NCI-H146 treated with DMSO at 0.1 percent for 48 hours (cell line): Measurements from ENCODE around the gene SPON2.

ENCODE experiments used
- DNase-seq: peaks from one replicate; lab custom pipeline; 2025; ENCODE audit not compliant: unreplicated experiment; lab: John Stamatoyannopoulos, UW

The SPON2 gene

GRCh38 chr4:1208970-1209704, 36.8 kb upstream of the SPON2 start:
- no peak for DNase-seq

DNA sequence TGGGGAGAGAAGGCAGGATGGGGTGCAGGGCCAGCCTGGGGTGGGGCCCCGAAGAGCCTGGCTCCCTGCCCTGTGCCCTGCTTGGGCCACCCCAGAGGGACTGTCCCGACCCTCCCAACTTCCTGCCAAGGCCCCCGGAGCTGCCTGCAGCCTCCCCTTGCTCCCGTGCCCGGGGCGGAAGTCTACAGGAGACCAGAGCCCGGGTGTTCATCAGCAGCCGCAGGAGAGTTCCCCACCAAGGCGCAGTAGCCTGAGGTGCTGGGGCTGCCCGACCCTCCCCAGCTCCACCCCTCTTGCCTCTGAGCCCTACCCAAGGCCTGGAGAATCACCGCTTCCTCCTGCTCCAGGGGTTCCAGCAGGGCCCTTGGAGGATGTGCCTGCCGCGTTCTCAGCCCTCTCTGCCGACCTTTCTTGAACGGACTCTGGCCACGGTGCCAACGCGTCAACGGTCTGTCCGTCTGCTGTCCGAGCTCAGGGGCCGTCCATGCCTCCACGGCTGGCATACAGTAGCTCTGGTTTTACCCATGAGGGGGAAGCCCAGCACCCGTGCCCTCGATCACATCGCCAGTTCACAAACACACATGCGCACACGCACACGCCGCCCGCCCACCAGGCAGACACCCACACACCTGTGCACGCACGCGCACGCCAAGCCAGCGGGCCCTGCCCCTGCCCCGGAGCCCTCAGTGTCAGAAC, 36.0 kb upstream of the SPON2 start:
- no peak for DNase-seq

- no peak for DNase-seq
Measured at GRCh38 chr4:1207603-1208265, 35.4 kb upstream of the SPON2 start.

DNA sequence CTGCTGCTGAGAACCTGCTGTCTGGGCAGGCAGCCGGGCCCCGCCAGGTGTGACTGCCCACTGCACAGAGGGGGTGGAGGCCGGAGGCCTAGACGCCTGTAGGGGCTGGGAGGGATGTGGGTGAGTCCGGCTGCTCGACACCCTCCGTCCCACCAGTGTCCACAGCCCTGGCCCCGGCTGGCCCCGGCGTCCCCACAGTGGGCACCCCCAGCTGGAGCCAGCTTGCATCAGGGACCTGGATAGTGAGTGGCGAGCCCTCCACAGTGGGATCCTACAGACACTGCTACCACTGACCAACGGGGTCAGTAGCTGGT, 34.7 kb upstream of the SPON2 start:
- no peak for DNase-seq

DNA sequence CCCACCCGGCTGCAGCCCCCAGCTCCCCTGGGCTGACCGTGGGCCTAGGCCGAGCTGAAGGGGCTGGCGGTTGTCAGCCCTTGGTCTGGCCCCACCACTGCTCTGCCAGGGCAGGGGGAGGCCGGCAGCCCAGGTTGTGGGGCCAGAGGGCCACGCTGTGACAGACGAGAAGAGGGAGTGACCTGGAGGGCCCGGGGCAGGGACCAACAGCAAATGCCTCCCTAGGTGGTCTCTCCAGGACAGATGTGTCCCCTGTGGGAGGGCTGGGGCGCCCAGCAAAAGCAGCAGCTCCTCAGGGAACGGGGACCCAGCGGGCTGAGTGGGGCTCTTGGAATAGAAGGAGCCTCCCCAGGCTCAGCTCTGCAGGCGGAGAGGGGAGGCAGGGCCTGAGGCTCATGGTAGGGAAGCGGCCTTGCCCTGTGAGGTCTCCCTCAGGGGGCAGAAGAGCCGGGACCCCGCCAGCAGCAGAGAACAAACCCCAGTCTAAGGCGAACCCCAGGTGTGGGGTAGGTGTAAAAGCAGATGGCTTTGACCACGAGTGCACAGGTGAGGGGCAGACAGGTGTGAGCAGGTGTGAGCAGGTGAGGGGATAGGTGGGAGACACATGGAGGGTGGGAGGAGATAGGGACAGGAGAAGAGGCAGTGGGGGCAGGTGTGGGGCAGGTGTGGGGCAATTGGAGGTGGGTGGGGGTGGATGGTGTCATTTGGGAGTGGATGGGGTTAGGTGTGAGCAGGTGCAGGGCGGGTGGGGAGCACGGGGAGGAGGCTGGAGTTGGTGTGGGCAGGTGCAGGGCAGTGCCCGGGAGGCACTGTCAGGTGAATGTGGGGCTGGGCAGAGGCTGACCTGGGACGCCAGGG, 34.1 kb upstream of the SPON2 start:
- DNase-seq = no peak

DNA sequence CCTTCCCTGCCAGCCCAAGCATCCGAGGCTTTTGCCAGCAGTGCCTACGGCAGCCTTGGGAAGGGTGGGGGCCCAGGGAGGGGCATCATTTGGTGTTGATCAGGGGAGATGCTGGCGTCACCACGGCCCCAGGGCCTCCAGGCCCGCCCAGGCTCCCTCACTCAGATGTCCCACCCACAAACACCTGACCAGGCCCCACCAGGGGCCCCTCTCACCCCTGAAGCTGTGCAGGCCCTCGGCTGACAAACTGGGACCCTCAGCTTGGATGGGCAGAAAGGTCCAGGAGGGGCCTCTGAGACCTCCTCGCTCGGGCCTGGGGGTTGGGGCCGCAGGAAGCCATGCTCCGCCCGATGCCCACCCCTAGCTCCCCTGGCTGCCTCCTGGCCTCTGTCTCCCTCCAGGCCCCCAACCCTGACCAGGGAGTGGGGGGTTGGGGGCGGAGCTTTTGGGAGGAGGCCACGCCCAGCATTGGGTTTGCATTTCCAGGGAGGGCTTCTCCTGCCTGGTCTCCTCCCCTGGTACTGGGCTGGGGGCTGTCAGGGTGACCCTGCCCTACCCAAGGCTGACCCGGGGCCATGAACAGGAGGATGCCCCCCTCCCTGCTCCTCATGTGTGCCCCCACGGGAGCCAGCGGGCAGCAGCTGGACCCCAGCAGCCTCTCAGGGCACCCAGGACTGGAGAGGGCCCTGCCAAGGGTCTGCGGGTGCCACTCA, 33.4 kb upstream of the SPON2 start:
- no peak for DNase-seq

DNA sequence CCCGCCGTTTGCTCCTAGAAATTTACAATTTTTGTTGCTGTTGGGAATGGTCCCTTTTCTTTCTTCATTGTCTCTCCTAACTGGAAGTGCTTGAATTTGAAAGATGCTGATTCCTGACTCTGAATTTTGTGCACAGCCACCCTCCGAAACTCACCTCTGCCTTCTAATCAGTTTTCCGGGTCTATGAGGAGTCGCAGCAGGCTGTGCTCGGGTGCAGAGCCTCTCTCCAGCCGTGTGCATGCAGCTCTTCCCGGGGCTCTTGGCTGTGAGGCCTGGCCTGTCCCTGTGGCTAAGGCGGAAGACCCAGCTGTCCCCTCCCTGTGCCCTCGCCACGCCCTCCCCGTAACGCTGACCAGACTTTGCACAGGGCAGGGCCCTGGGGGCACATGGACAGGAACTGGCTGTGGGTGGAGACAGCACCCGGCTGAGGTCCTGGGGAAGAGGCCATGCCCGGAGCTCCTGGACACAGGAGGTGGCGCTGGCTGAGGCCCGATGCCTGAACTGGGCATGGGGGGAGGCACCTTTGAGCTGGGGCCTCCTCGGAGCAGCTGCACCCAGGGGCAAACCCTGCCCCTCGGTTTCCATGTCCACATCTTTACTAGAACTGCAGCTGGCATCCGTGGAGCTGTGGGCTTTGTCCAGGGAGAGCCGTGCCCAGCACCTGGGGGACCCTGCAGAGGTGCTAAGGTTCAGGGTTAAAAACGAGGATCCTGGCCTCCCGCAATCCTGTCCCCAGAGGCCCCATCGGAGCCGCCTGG, 32.6 kb upstream of the SPON2 start:
- no peak for DNase-seq

DNA sequence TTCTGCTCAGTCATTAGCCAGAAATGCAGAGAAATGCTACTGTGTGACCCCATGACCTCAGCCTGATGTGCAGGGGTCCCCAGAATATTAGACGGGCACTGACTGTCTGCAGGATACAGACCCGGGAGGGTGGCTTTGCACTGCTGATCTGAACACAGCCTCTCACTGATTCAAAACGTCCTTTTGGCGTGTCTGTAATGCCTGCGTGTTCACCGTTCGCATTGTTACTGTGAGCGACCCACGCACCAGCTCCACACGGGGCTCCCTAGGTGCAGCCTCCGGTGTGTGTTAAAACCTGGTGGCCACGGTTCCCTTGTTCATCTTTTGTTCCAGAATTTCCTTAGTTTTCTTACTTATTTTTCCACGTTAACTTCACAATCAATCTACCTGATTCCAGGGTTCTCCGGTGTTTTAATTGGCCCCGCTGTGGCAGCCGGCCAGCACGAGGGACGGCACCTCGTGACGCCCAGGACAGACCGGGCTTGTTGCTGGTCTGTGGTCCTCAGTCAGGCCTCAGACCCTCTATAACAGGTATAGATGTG, 32.0 kb upstream of the SPON2 start:
- DNase-seq = no peak

DNA sequence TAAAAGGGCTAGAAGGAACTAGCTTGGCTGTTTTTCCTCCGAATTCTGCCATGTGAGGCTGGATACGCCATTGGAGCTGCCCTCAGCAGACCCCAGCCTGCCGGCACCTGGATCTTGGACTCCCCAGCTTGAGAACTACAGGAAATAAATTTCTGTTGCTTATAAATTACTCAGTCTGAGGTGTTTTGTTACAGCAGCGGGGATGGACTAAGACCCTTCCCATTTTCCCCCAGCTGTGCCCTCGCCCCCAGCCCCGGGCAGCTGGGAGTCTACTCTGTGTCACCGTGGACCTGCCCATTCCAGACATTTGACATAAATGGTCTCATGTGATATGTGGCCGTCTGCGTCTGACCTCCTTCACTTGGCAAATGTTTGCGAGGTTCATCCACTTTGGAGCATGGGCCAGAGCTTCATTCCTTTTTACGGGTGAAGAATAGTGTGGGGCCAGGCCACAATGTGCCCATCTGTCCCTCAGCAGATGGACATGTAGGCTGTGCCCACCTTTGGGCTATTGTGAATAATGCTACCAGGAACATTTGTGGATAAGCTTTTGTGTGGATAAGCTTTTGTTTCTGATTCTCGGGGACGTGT, 30.7 kb upstream of the SPON2 start:
- no peak for DNase-seq

GRCh38 chr4:1202526-1203011, 30.2 kb upstream of the SPON2 start:
- no peak for DNase-seq

DNA sequence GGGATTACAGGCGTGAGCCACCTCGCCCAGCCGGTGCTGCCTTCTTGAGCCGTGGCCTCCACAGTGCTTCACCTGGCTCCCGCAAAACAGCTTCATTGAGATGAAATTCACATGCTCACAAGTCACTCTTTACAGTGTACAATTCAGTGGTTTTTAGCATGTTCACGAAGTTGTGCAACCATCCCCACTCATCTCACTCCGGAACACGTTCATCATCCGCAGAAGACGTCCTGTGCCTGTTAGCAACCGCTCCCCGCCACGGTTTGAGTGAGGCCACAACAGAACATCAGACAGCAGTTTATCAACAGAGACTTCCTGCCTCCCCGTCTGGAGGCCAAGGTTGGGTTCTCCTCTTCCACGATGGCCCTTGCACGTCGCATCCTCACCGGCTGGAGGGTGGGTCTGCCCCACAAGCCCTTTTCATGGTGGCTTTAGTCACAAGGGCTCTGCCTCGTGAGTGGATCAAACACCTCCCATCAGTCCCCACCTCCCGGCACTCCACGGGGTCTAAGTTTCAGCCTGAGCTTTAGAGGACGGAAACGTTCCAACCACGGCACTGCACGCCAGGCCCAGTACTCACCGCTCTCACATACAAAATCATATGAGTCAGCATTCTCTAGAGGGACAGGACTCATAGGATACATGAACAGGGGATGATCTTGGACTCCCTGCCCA, 29.6 kb upstream of the SPON2 start:
- DNase-seq = no peak

DNA sequence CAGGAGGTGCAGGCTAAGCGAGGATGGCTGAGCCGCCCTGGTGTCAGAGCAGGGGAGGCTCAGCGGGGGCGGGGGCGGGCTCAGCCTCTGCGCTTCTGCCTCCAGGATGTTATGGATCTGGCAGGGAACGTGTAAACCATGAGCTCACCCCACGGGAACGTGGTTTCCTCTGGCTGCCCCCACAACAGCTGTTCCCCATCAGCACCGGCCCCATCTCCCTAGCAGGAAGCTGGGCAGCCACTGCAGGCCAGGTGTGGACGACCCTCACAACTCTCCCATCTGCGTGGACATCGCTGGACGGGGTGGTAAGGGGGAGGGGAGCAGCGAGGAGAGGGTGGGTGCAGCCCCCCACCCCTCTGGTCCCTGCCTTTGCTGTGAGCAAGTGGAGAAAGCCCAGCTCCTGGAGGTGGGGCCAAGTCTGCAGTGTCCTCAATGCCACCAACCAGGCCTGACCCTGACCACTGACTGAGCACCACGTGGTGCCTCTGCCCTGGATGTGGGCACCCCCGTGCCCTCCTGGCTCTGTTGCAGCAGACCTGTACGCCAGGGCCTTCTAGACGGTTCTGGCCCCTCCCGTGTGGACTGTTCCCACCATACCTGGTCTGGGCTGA, 28.1 kb upstream of the SPON2 start:
- no peak for DNase-seq

DNA sequence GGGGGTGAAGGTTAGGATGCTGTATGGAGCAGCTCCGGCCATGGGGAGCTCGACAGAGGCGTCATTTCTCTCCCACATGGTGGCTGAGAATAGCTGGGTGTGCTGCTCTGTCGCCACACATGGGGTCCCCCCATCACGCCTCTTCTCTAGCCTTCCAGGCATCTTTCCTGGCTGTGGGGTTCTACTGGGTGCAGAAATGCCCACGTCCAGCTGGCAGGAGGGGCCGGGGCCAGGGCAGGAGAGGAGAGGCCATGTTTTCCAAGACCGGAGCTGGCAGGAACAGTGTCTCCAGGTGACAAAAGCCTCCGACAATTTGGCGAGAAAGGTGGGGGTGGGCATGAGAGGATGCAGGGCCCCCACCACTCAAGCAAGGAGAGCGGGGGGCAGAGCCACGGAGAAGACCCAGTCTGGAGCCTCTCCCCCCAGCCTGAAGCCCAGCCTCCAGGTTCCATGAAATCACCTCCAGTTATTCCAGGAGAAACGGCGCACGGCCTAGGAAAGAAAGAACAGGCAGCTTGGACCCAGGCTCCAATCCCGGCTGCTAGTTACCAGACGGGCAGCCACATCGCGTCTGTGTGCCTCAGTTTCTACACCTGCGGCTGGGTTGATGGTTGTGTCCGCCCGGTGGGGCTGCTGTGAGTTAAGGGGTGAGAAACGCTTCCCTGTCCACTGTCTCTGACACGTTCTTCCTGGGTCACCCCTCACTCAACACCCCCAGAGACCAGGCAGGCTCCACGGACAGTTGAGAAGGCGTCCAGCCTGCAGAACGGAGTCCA, 27.4 kb upstream of the SPON2 start:
- DNase-seq = no peak

DNA sequence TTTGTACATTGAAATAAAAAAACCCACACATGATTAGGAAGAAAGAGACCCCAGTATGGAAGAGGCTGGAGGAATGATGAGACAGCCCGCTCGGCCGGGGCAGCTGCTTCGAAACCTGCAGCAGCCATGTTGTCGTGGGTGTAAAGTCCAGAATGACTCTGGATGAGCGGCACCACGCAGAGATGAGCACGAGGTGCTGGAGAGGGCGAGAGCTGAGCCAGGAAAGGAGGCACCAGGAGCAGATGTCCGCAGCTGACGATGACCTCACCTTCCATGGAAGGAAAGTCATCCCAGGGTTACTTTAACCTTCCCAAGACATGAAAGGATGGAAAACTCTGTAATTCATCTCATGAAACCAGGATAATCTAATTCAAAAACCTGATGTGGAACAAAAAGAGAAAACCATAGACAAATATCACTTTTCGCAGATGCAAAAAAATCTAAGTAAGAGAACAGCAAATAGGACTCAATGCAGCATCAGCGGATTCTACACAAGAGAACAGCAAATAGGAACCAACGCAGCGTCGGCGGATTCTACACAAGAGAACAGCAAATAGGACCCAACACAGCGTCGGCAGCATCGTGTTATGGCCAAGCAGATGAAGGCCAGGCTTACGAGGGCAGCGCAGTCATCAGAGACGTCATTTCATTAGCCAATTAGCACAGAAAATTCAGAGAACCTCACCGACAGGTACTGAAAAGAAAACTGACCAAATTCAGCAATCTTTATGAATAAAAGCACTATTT, 25.9 kb upstream of the SPON2 start:
- DNase-seq = no peak

DNA sequence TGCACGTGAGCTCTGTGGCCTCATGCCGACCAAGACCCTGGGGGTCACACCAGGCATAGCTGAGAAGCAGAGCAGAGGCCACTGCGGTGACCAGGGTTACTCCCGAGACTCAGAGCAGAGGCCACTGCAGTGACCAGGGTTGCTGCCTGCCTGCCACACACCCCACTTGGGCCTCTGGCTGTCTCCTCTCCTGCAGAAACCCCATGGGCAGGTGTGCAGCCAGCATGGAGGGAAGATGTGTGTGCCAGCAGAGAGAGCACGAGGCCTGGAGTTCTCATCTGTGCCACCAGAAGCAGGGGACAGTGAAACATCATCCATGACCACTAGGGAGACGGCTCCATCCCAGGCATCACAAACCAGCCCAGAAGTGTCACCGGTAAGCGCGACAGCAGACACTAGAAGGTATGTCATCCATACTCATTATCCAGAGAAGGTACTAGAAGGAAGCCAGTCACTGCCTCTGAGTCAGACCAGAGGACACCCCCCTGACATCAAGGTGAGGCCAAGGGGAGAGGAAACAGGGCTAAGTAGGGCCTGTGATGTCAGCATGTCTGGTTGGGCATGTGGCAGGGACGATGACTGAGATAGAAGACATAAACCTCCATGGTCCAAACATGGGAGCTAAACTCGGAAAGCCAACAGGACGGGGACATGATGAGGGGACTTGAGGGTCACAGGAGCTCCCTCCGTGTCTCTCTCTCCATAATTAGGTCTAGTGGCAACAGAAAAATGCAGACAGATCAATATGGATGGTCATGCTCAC, 24.2 kb upstream of the SPON2 start:
- no peak for DNase-seq

DNA sequence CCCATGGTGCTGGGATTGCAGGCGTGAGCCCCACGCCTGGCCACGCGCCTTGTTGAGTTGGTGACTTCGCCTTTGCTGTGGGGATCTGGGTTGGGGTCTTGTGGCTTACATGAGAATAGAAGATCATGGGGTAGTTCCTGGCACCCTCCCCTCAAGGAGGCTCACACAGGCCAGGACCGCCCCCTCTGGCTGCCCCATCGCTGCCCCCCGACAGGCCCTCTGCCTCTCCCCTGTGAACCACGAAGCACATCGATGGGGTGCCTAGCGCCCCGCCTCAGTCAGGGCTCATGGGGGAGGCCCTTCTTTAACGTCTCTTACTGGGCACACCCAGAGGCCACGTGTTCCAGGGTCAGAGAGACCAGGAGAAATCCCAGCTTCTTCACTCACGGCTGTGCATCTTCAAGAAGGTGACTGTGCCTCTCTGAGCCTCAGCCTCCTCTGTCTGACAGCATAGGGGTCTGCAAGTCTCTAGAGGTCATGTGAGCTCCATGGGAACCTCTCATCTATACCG, 23.6 kb upstream of the SPON2 start:
- DNase-seq = no peak
